Measurements from ENCODE around the gene HRC.

HRC gene

GRCh38 chr19:49109569-49110233 lies 45.5 kb downstream of the HRC start:
- Histone ChIP-seq H3K4me2 (ENCODE audit: low read length) (no peak overlapping the region), H2AFZ (ENCODE audit: insufficient read depth, low read length, poor library complexity) (no peak overlapping the region), H3K36me3 (ENCODE audit: control insufficient read depth in 1 of 2, insufficient read depth in 2 of 2, low read length in 2 of 2) (peaks cover 48 to 49% of the 10 kb centered on the region in 2 experiments), H3K4ac (ENCODE audit: low read depth, low read length) (no peak overlapping the region), H3K18ac (ENCODE audit: low read length) (no peak overlapping the region), H4K12ac (ENCODE audit: low read depth, low read length) (no peak overlapping the region), H3K9me3 (ENCODE audit: insufficient read depth, low read depth, low read length) (peaks cover 3% of the 10 kb centered on the region), H2BK120ac (ENCODE audit: insufficient read depth, low read length, poor library complexity) (no peak overlapping the region), H3K9ac (ENCODE audit: low read length) (no peak overlapping the region), H3K23ac (ENCODE audit: low read length) (no peak overlapping the region), H3K79me1 (ENCODE audit: low read length) (peaks cover 3% of the 10 kb centered on the region), H2BK5ac (ENCODE audit: low read depth, low read length, poor library complexity) (no peak overlapping the region), H3K27me3 (ENCODE audit: insufficient read depth, low read length) (no peaks in the 10 kb centered on the region), H2BK12ac (ENCODE audit: low read length) (no peak overlapping the region), H4K8ac (ENCODE audit: low read depth, low read length) (no peak overlapping the region), H3K27ac (ENCODE audit: low read depth, low read length) (no peak overlapping the region), H2AK5ac (ENCODE audit: low read length) (no peak overlapping the region), H3K4me3 (ENCODE audit: low read depth, low read length) (peak overlapping the region; percentile 14), H3K4me1 (ENCODE audit: control insufficient read depth in 1 of 2, insufficient read depth in 2 of 2, low read length in 2 of 2) (peaks cover 5% of the 10 kb centered on the region in 2 experiments), H3K14ac (ENCODE audit: low read length) (no peak overlapping the region), H3K79me2 (ENCODE audit: control insufficient read depth, insufficient read depth, low read length, poor library complexity) (peaks cover 2% of the 10 kb centered on the region), H4K91ac (ENCODE audit: low read depth, low read length) (no peak overlapping the region)
- no peak for DNase-seq
- no CpG with 5 or more reads among the region's 8 CpGs for WGBS (ENCODE audit: extremely low coverage, insufficient coverage, insufficient read length)

GRCh38 chr19:49109051-49109450 lies 46.1 kb downstream of the HRC start:
- no peak for DNase-seq
- no peaks in the 10 kb centered on the region for H3K79me1 ChIP-seq (ENCODE audit: low read length)
- H2BK12ac ChIP-seq (ENCODE audit: low read length), result no peak overlapping the region

GRCh38 chr19:49107625-49108459 lies 47.4 kb downstream of the HRC start:
- WGBS (ENCODE audit: extremely low coverage, insufficient coverage, insufficient read length), result no CpG with 5 or more reads among the region's 93 CpGs
- no peak overlapping the region for H2BK5ac ChIP-seq (ENCODE audit: low read depth, low read length, poor library complexity)

More at GRCh38 chr19:49109051-49109450, 46.1 kb downstream of the HRC start:
- Histone ChIP-seq H4K12ac (ENCODE audit: low read depth, low read length) (no peak overlapping the region), H3K4ac (ENCODE audit: low read depth, low read length) (no peak overlapping the region), H3K9ac (ENCODE audit: low read length) (no peak overlapping the region), H3K4me2 (ENCODE audit: low read length) (no peak overlapping the region), H3K36me3 (ENCODE audit: control insufficient read depth in 1 of 2, insufficient read depth in 2 of 2, low read length in 2 of 2) (peaks cover 54 to 56% of the 10 kb centered on the region in 2 experiments), H2BK120ac (ENCODE audit: insufficient read depth, low read length, poor library complexity) (no peak overlapping the region), H2BK5ac (ENCODE audit: low read depth, low read length, poor library complexity) (no peak overlapping the region), H3K18ac (ENCODE audit: low read length) (no peak overlapping the region), H2AFZ (ENCODE audit: insufficient read depth, low read length, poor library complexity) (no peak overlapping the region), H3K23ac (ENCODE audit: low read length) (no peak overlapping the region), H3K14ac (ENCODE audit: low read length) (no peak overlapping the region), H3K27me3 (ENCODE audit: insufficient read depth, low read length) (no peaks in the 10 kb centered on the region), H4K91ac (ENCODE audit: low read depth, low read length) (no peak overlapping the region), H4K8ac (ENCODE audit: low read depth, low read length) (no peak overlapping the region), H3K27ac (ENCODE audit: low read depth, low read length) (peak overlapping the region; percentile 16), H3K79me2 (ENCODE audit: control insufficient read depth, insufficient read depth, low read length, poor library complexity) (no peaks in the 10 kb centered on the region), H3K9me3 (ENCODE audit: insufficient read depth, low read depth, low read length) (peaks cover 3% of the 10 kb centered on the region), H2AK5ac (ENCODE audit: low read length) (no peak overlapping the region), H3K4me3 (ENCODE audit: low read depth, low read length) (no peak overlapping the region), H3K4me1 (ENCODE audit: control insufficient read depth in 1 of 2, insufficient read depth in 2 of 2, low read length in 2 of 2) (peaks cover 5% of the 10 kb centered on the region in 2 experiments)
- no CpG with 5 or more reads among the region's 5 CpGs for WGBS (ENCODE audit: extremely low coverage, insufficient coverage, insufficient read length)

GRCh38 chr19:49106648-49107135 lies 48.5 kb downstream of the HRC start:
- H2BK120ac ChIP-seq (ENCODE audit: insufficient read depth, low read length, poor library complexity), result no peak overlapping the region
- no CpG with 5 or more reads among the region's 12 CpGs for WGBS (ENCODE audit: extremely low coverage, insufficient coverage, insufficient read length)
- H3K9me3 ChIP-seq (ENCODE audit: insufficient read depth, low read depth, low read length), result no peaks in the 10 kb centered on the region
- H2BK12ac ChIP-seq (ENCODE audit: low read length), result no peak overlapping the region
- no peaks in the 10 kb centered on the region for H3K27me3 ChIP-seq (ENCODE audit: insufficient read depth, low read length)
- peaks cover 77 to 79% of the 10 kb centered on the region in 2 experiments for H3K36me3 ChIP-seq (ENCODE audit: control insufficient read depth in 1 of 2, insufficient read depth in 2 of 2, low read length in 2 of 2)
- no peaks in the 10 kb centered on the region for H3K79me1 ChIP-seq (ENCODE audit: low read length)
- no peak overlapping the region for H3K4me3 ChIP-seq (ENCODE audit: low read depth, low read length)
- no peak overlapping the region for H3K27ac ChIP-seq (ENCODE audit: low read depth, low read length)
- no peak overlapping the region for H3K18ac ChIP-seq (ENCODE audit: low read length)
- no peak overlapping the region for H3K4ac ChIP-seq (ENCODE audit: low read depth, low read length)
- no peak overlapping the region for H2AK5ac ChIP-seq (ENCODE audit: low read length)
- H3K14ac ChIP-seq (ENCODE audit: low read length), result no peak overlapping the region
- H3K4me1 ChIP-seq (ENCODE audit: control insufficient read depth in 1 of 2, insufficient read depth in 2 of 2, low read length in 2 of 2), result peaks cover 0 to 5% of the 10 kb centered on the region in 2 experiments
- peak; percentile 27 to 66 for DNase-seq
- no peak overlapping the region for H3K9ac ChIP-seq (ENCODE audit: low read length)
- no peak overlapping the region for H3K23ac ChIP-seq (ENCODE audit: low read length)
- H2BK5ac ChIP-seq (ENCODE audit: low read depth, low read length, poor library complexity), result no peak overlapping the region
- H3K4me2 ChIP-seq (ENCODE audit: low read length), result no peak overlapping the region
- H4K91ac ChIP-seq (ENCODE audit: low read depth, low read length), result no peak overlapping the region
- no peak overlapping the region for H4K12ac ChIP-seq (ENCODE audit: low read depth, low read length)
- H2AFZ ChIP-seq (ENCODE audit: insufficient read depth, low read length, poor library complexity), result no peak overlapping the region
- no peaks in the 10 kb centered on the region for H3K79me2 ChIP-seq (ENCODE audit: control insufficient read depth, insufficient read depth, low read length, poor library complexity)
- H4K8ac ChIP-seq (ENCODE audit: low read depth, low read length), result no peak overlapping the region

More at GRCh38 chr19:49107625-49108459, 47.4 kb downstream of the HRC start:
- Histone ChIP-seq H3K18ac (ENCODE audit: low read length) (no peak overlapping the region), H4K12ac (ENCODE audit: low read depth, low read length) (no peak overlapping the region), H2BK12ac (ENCODE audit: low read length) (no peak overlapping the region), H2AK5ac (ENCODE audit: low read length) (no peak overlapping the region), H3K79me1 (ENCODE audit: low read length) (no peaks in the 10 kb centered on the region), H3K4me2 (ENCODE audit: low read length) (no peak overlapping the region), H3K4ac (ENCODE audit: low read depth, low read length) (no peak overlapping the region), H4K91ac (ENCODE audit: low read depth, low read length) (no peak overlapping the region), H3K79me2 (ENCODE audit: control insufficient read depth, insufficient read depth, low read length, poor library complexity) (no peaks in the 10 kb centered on the region), H3K23ac (ENCODE audit: low read length) (no peak overlapping the region), H3K36me3 (ENCODE audit: control insufficient read depth in 1 of 2, insufficient read depth in 2 of 2, low read length in 2 of 2) (peaks cover 66 to 67% of the 10 kb centered on the region in 2 experiments), H2BK120ac (ENCODE audit: insufficient read depth, low read length, poor library complexity) (no peak overlapping the region), H3K27me3 (ENCODE audit: insufficient read depth, low read length) (no peaks in the 10 kb centered on the region), H3K27ac (ENCODE audit: low read depth, low read length) (no peak overlapping the region), H2AFZ (ENCODE audit: insufficient read depth, low read length, poor library complexity) (no peak overlapping the region), H3K14ac (ENCODE audit: low read length) (no peak overlapping the region), H3K9me3 (ENCODE audit: insufficient read depth, low read depth, low read length) (no peaks in the 10 kb centered on the region), H3K4me1 (ENCODE audit: control insufficient read depth in 1 of 2, insufficient read depth in 2 of 2, low read length in 2 of 2) (peaks cover 0 to 5% of the 10 kb centered on the region in 2 experiments), H3K9ac (ENCODE audit: low read length) (no peak overlapping the region), H3K4me3 (ENCODE audit: low read depth, low read length) (no peak overlapping the region), H4K8ac (ENCODE audit: low read depth, low read length) (no peak overlapping the region)
- no peak for DNase-seq

Data from trophoblast cell (in vitro differentiated cells and primary cell).